Left cardiac atrium (tissue), 4 donors: ENCODE measurements around the gene ADAMTS19. TPM values are rescaled to one million over a fixed set of nuclear protein-coding genes. Genes with fewer than 3 reads are reported as not detected.
"Not testable (repeated sequence)": the region's sequence is repeated elsewhere in the genome, so short reads cannot be mapped to it uniquely, and the experiment has no call there.

Experiments used
- ATAC-seq, 2 donors: fragments of 200-7000 bp; cut with Tn5 transposase; one replicate each; pipeline ENCODE4 v1.9.1; 2020; ENCODE audit warnings: mild to moderate bottlenecking in 2 of 2, moderate library complexity in 2 of 2
- DNase-seq: peaks from one replicate; pipeline ENCODE4 v3.0.0-alpha.2; 2020
- intact Hi-C, 2 donors: fragments of 100-400 bp; cut with DNase I; formaldehyde crosslinking; loops; one replicate each; pipeline versions ENCODE4 v1.14.1 to v1.15.1; 2022 to 2023
- long read RNA-seq: library from polyadenylated mRNA; unstranded; transcript quantifications from one replicate; pipeline ENCODE4 v2.0.0, GENCODE V29; 2021
- total RNA-seq, 2 donors: library from RNA; stranded (reverse); fragmentation: NEBNext Ultra II Directional; extraction: Animal tissue kit (Norgen Biotek cat#: 25700); gene quantifications; one replicate each; pipeline ENCODE4 v1.2.1, GENCODE V29; 2021
- donor health status: DM: no; HTN: yes; CAD: no.
- donor health status: DM: no; HTN: yes; CAD: no; lungs with severe emphysema.
- donor health status: DM: yes; HTN: yes; CAD: no.
- donor health status: Dilated cardiomyopathy.

Gene ADAMTS19
- 1 to 10 TPM; 2.4 to 2.9 TPM for total RNA-seq
- long read RNA-seq, result 0 reads

- intact Hi-C loops, result no loop called here
- DNase-seq (peak; percentile 41), ATAC-seq (peak; percentile 76 to 91)
Measured at GRCh38 chr5:129459777-129460671, at the start of gene ADAMTS19. Gene ADAMTS19 (plus strand): TSS chr5:129460298. CDS start chr5:129460392, 94 bp downstream.

- intact Hi-C loops, result no loop called here
- ATAC-seq, result no peak
- no peak for DNase-seq
Measured at GRCh38 chr5:129410488-129410887, 49.6 kb upstream of the ADAMTS19 start.

- no peak for ATAC-seq
Measured at GRCh38 chr5:129412721-129413120, 47.4 kb upstream of the ADAMTS19 start.

GRCh38 chr5:129413570-129413969 lies 46.5 kb upstream of the ADAMTS19 start:
- DNase-seq (no peak), ATAC-seq (no peak)
- intact Hi-C loops, result no loop called here

More at GRCh38 chr5:129412721-129413120, 47.4 kb upstream of the ADAMTS19 start:
- intact Hi-C loops, result no loop called here
- no peak for DNase-seq

GRCh38 chr5:129419292-129419691 lies 40.8 kb upstream of the ADAMTS19 start:
- ATAC-seq (no peak), DNase-seq (no peak)
- intact Hi-C loops, result no loop called here

GRCh38 chr5:129425031-129425430 lies 35.1 kb upstream of the ADAMTS19 start:
- DNase-seq (no peak), ATAC-seq (no peak)
- intact Hi-C loops, result no loop called here

- no peak for ATAC-seq
- intact Hi-C loops, result no loop called here
- no peak for DNase-seq
Measured at GRCh38 chr5:129426071-129426470, 34.0 kb upstream of the ADAMTS19 start.

- DNase-seq, intact Hi-C loops, ATAC-seq: not testable (repeated sequence)
Measured at GRCh38 chr5:129428636-129429035, 31.5 kb upstream of the ADAMTS19 start.

GRCh38 chr5:129431406-129431805 lies 28.7 kb upstream of the ADAMTS19 start:
- intact Hi-C loops, result no loop called here
- ATAC-seq (no peak), DNase-seq (no peak)

- ATAC-seq (no peak), DNase-seq (no peak)
- intact Hi-C loops, result no loop called here
Measured at GRCh38 chr5:129438322-129438721, 21.8 kb upstream of the ADAMTS19 start.

- intact Hi-C loops, result no loop called here
- ATAC-seq, result no peak
- no peak for DNase-seq
Measured at GRCh38 chr5:129440424-129440823, 19.7 kb upstream of the ADAMTS19 start.

- ATAC-seq (no peak), DNase-seq (no peak)
- intact Hi-C loops, result no loop called here
Measured at GRCh38 chr5:129441096-129441495, 19.0 kb upstream of the ADAMTS19 start.

- no peak for ATAC-seq
- intact Hi-C loops, result no loop called here
Measured at GRCh38 chr5:129445379-129445778, 14.7 kb upstream of the ADAMTS19 start.

GRCh38 chr5:129447968-129448367 lies 12.1 kb upstream of the ADAMTS19 start:
- no peak for DNase-seq
- peak; percentile 41 to 70 for ATAC-seq
- intact Hi-C loops, result no loop called here

More at GRCh38 chr5:129445379-129445778, 14.7 kb upstream of the ADAMTS19 start:
- no peak for DNase-seq

- ATAC-seq (no peak), DNase-seq (no peak)
- intact Hi-C loops, result no loop called here
Measured at GRCh38 chr5:129448654-129449053, 11.4 kb upstream of the ADAMTS19 start.

- ATAC-seq (no peak), DNase-seq (no peak)
- intact Hi-C loops, result no loop called here
Measured at GRCh38 chr5:129454461-129454860, 5.6 kb upstream of the ADAMTS19 start.

- intact Hi-C loops, result no loop called here
- no peak for ATAC-seq
- DNase-seq, result no peak
Measured at GRCh38 chr5:129459450-129459776, 685 bp upstream of the ADAMTS19 start.

- intact Hi-C loops, result no loop called here
- DNase-seq (no peak), ATAC-seq (no peak)
Measured at GRCh38 chr5:129460672-129460935, 506 bp downstream of the ADAMTS19 start.

GRCh38 chr5:129460936-129461710 lies 1.0 kb downstream of the ADAMTS19 start:
- DNase-seq (peak; percentile 45), ATAC-seq (peak; percentile 53 to 65)
- intact Hi-C loops, result no loop called here

- no peak for DNase-seq
- intact Hi-C loops, result no loop called here
- no peak for ATAC-seq
Measured at GRCh38 chr5:129461711-129462332, 1.7 kb downstream of the ADAMTS19 start.
